ENCODE data around the gene NDUFC2.

Gene NDUFC2

DNA sequence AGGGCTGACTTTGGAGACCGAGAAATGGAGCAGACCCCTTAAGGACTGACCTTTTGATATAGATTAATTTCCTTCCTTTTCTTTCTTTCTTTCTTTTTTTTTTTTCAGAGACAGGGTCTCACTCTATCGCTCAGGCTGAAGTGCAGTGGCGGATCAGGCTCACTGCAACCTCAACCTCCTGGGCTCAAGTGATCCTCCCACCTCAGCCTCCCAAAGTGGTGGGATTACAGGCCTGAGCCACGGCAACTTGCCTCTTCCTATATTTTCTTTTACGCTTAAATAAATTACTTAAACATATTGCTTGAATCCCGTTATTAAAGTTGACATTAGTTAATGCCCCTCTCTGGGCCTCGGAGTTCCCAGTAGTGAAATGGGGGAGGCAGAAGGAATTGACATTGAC, 56.2 kb downstream of the NDUFC2 start:
- Histone ChIP-seq H3K27me3 (ENCODE audit: control insufficient read depth, insufficient read depth, low read length) (peaks cover 4% of the 10 kb centered on the region), H3K9me3 (replicated peaks; ENCODE audit: low read length) (no peaks in the 10 kb centered on the region), H3K4me3 (ENCODE audit: low read length) (no peak overlapping the region), H3K9ac (ENCODE audit: low read depth, low read length) (no peak overlapping the region), H3K4me1 (ENCODE audit: control insufficient read depth, insufficient read depth, low read length) (peaks cover 5% of the 10 kb centered on the region), H3K4me2 (ENCODE audit: low read length) (peak overlapping the region; percentile 75), H3K36me3 (ENCODE audit: insufficient read depth, low read length) (no peaks in the 10 kb centered on the region)

DNA sequence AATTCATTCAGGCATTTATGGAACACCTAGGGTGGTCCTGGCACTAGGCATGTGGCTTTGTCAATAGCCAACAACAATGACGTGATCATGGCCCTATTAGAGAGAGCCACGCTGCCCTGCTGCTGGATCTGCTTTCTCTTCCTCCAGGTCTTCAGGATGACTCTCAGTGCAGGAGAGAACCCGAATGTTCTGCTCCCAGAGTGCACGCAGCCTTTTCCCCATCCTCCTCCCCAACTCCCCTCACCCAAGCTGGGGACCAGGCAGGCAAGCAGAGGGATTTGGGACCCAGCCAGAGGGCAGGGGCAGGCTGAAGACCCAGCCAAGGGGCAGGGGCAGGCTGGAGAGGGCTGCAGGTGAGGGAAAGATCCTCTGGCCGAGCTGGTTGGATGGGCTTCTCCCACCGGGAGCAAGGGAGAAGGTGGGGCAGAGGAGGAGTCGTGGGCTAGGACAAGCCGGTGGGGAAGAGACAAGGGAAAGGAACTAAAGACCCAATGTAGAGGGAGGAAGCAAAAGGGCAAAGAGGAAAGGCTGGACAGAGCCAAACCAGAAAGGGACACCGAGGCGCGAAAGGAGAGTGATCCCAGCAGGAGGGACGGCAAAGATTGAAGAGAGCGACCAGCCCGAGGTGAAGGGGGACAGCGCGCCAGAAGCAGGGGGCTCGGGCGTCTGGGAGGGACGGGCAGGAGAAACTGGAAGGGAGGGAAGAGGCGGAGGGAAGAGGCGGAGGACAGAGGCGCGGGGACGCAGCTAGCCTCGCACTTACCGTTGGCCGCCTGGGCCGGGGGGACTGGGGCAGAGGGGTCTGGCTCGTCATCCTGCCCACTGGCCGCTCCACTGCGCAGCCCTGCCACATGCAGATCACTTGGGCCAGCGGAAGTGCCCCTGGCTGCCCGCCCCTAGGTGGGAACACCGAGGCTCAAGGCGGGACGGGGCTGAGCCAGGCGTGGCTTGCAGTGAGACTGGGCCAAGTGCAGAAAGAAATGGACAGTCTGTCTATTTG, 57.0 kb downstream of the NDUFC2 start, which contains the start of gene KCTD14:
TSS of gene KCTD14 (minus strand) at position 880 of the 1,000 bp plus-strand sequence. CDS start at position 853, 27 bp downstream.
- peaks cover 4% of the 10 kb centered on the region for H3K27me3 ChIP-seq (ENCODE audit: control insufficient read depth, insufficient read depth, low read length)
- H3K4me1 ChIP-seq (ENCODE audit: control insufficient read depth, insufficient read depth, low read length), result peaks cover 5% of the 10 kb centered on the region
- peak within 1 kb of the TSS; percentile 38 for H3K9ac ChIP-seq (ENCODE audit: low read depth, low read length)
- H3K4me2 ChIP-seq (ENCODE audit: low read length), result peak within 1 kb of the TSS; percentile 75
- H3K4me3 ChIP-seq (ENCODE audit: low read length), result peak within 1 kb of the TSS; percentile 60
- no peaks in the 10 kb centered on the region for H3K36me3 ChIP-seq (ENCODE audit: insufficient read depth, low read length)
- H3K9me3 ChIP-seq (replicated peaks; ENCODE audit: low read length), result no peaks in the 10 kb centered on the region

DNA sequence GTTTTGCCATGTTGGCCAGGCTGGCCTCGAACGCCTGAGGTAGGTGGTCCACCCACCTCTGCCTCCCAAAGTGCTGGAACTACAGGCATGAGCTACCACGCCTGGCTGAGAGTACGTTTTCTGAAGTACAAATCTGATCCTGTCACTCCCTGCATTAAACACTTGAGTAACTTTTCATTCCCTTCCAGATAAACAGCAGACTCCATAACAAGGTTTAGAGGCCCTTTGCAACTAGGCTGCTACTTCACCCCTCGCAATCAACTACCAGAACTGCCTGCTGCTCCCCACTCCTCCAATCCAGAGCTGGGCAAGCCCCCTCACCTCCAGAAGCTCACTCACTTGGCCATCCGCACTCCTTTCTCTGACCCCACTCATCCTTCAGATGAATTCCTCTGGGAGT, 58.1 kb downstream of the NDUFC2 start:
- Histone ChIP-seq H3K4me1 (ENCODE audit: control insufficient read depth, insufficient read depth, low read length) (peaks cover 5% of the 10 kb centered on the region), H3K9me3 (replicated peaks; ENCODE audit: low read length) (no peaks in the 10 kb centered on the region), H3K36me3 (ENCODE audit: insufficient read depth, low read length) (no peaks in the 10 kb centered on the region), H3K9ac (ENCODE audit: low read depth, low read length) (no peak overlapping the region), H3K4me3 (ENCODE audit: low read length) (no peak overlapping the region), H3K4me2 (ENCODE audit: low read length) (no peak overlapping the region), H3K27me3 (ENCODE audit: control insufficient read depth, insufficient read depth, low read length) (peaks cover 4% of the 10 kb centered on the region)

DNA sequence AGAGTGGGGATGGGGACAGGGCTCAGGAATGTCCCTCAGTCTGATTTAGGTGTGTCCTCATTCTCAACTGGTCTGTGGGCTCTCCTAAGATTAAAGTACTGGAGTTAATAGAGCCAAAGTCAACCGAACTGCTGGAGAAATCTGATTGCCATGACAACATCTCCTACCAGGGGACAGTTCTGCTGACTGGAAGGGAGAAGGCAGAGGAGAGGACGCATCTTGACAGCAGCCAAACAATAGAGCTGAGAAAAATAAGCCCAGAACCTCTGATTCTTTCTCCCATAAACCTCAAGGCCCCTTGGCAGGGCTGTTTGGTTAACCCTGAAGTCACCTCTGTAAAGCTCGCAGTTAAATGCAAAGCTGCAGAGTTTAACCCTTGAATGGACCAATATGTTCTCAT, 59.4 kb downstream of the NDUFC2 start:
- no peak overlapping the region for H3K4me2 ChIP-seq (ENCODE audit: low read length)
- H3K9me3 ChIP-seq (replicated peaks; ENCODE audit: low read length), result no peaks in the 10 kb centered on the region
- H3K4me1 ChIP-seq (ENCODE audit: control insufficient read depth, insufficient read depth, low read length), result peaks cover 5% of the 10 kb centered on the region
- peaks cover 4% of the 10 kb centered on the region for H3K27me3 ChIP-seq (ENCODE audit: control insufficient read depth, insufficient read depth, low read length)
- no peak overlapping the region for H3K4me3 ChIP-seq (ENCODE audit: low read length)
- no peaks in the 10 kb centered on the region for H3K36me3 ChIP-seq (ENCODE audit: insufficient read depth, low read length)
- H3K9ac ChIP-seq (ENCODE audit: low read depth, low read length), result no peak overlapping the region

DNA sequence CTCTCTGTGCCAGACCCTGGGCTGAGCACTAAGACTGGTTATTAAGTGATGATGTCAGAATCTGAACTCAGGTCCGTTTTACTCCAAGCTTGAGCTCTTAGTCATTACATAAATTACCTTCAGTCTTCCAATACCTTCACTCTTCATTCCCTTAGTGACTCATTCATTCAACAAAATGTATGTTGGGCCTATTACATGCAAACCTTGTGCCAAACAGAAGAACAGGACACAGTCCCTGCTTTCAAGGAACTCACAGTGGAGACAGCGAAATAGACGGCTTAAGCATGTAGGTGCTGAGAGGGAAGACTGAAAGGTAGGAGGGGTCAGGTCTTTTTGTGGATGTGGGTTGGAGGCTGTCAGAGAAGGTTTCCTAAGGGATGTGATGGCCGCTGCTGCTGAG, 59.9 kb downstream of the NDUFC2 start:
- H3K4me3 ChIP-seq (ENCODE audit: low read length), result no peak overlapping the region
- H3K36me3 ChIP-seq (ENCODE audit: insufficient read depth, low read length), result no peaks in the 10 kb centered on the region
- H3K9me3 ChIP-seq (replicated peaks; ENCODE audit: low read length), result no peaks in the 10 kb centered on the region
- H3K4me1 ChIP-seq (ENCODE audit: control insufficient read depth, insufficient read depth, low read length), result peaks cover 5% of the 10 kb centered on the region
- H3K4me2 ChIP-seq (ENCODE audit: low read length), result no peak overlapping the region
- no peak overlapping the region for H3K9ac ChIP-seq (ENCODE audit: low read depth, low read length)
- peaks cover 4% of the 10 kb centered on the region for H3K27me3 ChIP-seq (ENCODE audit: control insufficient read depth, insufficient read depth, low read length)

Data from skeletal muscle satellite cell (primary cell).